BJ (cell line): ENCODE results near the gene ADARB1. TPM values are rescaled to one million over a fixed set of nuclear protein-coding genes. Genes with fewer than 3 reads are reported as not detected.

Experiments used
- CTCF ChIA-PET: fragments of 350-600 bp; formaldehyde crosslinking; extraction: SDS; loops from one replicate; lab custom pipeline; 2021; ENCODE audit warnings: antibody characterized with exemption, inconsistent platforms; lab: Yijun Ruan, JAX
- POLR2A ChIA-PET: fragments of 300-600 bp; sonication (Branson Sonifier 250); formaldehyde crosslinking; extraction: SDS; loops from one replicate; lab custom pipeline; 2021; ENCODE audit warnings: antibody characterized with exemption; lab: Charles Lee
- DNase-seq: peaks from one replicate; pipeline ENCODE4 v3.0.0-alpha.2; 2011; ENCODE audit warnings: low read depth
- H3K27me3 ChIP-seq: 2 replicates; pipeline ENCODE4 v1.6.0; 2011; ENCODE audit warnings: low read length; ENCODE audit not compliant: control insufficient read depth, insufficient read depth
- H3K36me3 ChIP-seq: 2 replicates; pipeline ENCODE4 v1.5.1; 2011; ENCODE audit warnings: low read length; ENCODE audit not compliant: control insufficient read depth, insufficient read depth
- H3K4me3 ChIP-seq: 2 replicates; pipeline ENCODE4 v1.5.1; 2011; ENCODE audit warnings: low read depth, mild to moderate bottlenecking, control low read depth, low read length
- polyA plus RNA-seq: library from polyadenylated mRNA; depleted of rRNA; stranded (reverse); fragments of >200 nt; gene quantifications from 2 replicates; pipeline ENCODE4 v1.2.3, GENCODE V29; 2011
- TF ChIP-seq, protein P1 (sequence below): IDR thresholded peaks from 2 replicates; pipeline ENCODE4 v1.5.1; 2011; ENCODE audit warnings: low read depth, mild to moderate bottlenecking, control low read depth, inconsistent platforms, low read length, moderate library complexity; ENCODE audit not compliant: insufficient read depth

ADARB1 gene
- polyA plus RNA-seq, 1 experiment, result 10.9 TPM

DNA sequence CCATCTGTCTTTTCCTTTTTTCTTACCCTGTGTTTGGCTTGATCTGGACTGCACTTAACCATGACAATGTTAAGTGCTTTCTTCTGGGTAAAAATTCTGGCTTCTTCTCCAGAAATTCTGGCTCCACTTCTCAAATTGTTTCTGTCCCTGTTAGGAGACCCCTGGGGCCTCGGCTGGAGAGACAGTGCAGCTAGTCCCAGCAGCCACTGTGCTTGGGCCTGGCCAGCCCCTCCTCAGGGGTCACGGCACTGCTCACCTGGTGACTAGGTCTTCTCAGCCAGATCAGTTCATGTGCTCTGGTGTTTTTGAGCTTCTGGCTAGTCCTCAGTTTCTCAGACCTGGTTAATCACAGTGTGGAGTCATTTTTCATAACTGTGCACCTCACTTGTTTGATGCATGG is 72.4 kb downstream of the ADARB1 start:
- Histone ChIP-seq H3K36me3 (peaks cover 4% of the 10 kb centered on the region; the same call in 1 of the 2 replicates), H3K27me3 (no peaks in the 10 kb centered on the region), H3K4me3 (no peak overlapping the region)
- DNase-seq, result no peak
- POLR2A ChIA-PET, result no interaction called here
- CTCF ChIA-PET, result interaction anchor here (0.8 to 3.2 kb wide), 2 partner anchors 9 to 39 kb away, joined by 3 to 19 read pairs; no protein-coding TSS in a partner anchor
- TF ChIP-seq, protein P1, sequence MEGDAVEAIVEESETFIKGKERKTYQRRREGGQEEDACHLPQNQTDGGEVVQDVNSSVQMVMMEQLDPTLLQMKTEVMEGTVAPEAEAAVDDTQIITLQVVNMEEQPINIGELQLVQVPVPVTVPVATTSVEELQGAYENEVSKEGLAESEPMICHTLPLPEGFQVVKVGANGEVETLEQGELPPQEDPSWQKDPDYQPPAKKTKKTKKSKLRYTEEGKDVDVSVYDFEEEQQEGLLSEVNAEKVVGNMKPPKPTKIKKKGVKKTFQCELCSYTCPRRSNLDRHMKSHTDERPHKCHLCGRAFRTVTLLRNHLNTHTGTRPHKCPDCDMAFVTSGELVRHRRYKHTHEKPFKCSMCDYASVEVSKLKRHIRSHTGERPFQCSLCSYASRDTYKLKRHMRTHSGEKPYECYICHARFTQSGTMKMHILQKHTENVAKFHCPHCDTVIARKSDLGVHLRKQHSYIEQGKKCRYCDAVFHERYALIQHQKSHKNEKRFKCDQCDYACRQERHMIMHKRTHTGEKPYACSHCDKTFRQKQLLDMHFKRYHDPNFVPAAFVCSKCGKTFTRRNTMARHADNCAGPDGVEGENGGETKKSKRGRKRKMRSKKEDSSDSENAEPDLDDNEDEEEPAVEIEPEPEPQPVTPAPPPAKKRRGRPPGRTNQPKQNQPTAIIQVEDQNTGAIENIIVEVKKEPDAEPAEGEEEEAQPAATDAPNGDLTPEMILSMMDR, result no peak

DNA sequence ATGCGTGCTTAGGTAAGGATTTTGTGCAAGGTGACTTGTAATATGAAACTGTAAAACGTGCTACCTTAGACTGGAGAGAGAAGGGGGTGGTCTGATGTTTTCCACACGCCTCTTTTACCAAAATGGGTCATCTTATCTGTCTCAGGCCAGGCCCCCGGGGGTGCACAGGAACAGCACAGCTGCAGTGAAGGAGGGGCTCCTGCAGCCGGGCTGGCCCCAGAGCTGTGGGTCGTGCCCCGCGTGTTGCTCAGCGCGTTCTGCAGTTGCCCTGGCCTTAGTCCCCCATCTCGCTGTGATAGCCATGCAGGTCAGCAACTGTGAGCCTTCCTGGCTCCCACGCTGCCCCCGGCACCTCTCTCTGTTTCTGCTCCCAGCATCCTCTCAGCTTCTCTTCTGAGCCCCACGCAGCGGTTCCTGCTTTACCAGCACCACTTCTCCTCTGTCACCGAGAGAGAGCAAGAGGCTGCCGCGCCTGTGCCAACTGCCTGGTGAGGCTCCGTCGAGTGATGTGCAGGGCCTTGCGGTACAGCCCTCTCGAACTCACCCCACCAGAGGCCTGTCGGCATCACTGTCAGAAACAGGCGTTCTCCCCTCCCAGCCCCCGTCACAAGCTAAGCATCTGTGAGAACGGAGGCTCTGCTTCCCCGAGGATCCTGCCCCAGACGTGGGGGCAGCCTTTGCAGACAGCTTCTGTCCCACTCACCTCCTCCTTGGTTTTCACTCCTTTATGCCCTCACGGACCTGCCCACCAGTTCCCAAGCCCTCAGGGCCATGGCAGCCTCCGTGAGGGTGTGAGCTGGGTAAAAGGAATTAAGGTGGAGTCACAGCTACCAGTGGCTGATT is 73.3 kb downstream of the ADARB1 start:
- TF ChIP-seq, protein P1, result no peak
- peaks cover 4% of the 10 kb centered on the region; the same call in 1 of the 2 replicates for H3K36me3 ChIP-seq
- ChIA-PET CTCF (interaction anchor here (1.5 to 3.2 kb wide), 2 partner anchors 7 to 10 kb away, joined by 10 to 19 read pairs; no protein-coding TSS in a partner anchor), POLR2A (no interaction called here)
- H3K27me3 ChIP-seq, result no peaks in the 10 kb centered on the region
- no peak overlapping the region for H3K4me3 ChIP-seq
- DNase-seq, result no peak

DNA sequence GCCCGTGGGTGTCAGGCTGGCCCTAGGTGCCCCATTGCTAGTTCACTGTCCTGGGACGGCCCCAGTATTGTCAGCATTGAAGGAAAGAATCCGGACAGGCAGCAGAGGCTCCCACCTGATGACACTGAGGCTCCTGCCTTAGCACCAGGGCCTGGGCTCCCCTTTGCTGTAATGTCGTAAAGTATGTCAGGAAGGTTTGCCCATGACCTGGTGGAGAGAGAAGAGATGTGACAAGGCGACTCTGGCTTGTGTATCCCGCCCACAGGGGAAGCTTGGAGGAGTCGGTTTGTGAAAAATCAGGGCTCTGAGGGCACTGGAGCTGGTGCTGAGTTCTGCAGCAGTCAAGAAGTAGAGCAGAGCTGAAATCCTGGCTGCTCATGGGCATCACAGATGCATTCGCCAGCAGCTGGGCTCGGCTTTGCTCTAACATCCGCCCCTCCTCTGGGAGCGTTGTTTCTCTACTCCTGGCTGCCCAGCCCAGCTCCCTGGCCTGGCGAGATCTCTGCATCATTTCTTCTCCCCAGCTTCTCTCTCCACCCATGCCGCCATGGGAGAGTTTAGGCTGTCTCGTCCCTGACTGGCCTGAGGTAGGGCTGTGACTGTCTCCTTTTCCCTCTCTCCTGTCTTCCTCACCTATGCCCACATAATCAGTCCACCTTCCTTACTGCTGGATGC is 74.1 kb downstream of the ADARB1 start:
- no peaks in the 10 kb centered on the region for H3K27me3 ChIP-seq
- peaks cover 4% of the 10 kb centered on the region; the same call in 1 of the 2 replicates for H3K36me3 ChIP-seq
- ChIA-PET POLR2A (no interaction called here), CTCF (interaction anchor here (1.5 to 3.2 kb wide), 2 partner anchors 8 to 11 kb away, joined by 10 to 19 read pairs; no protein-coding TSS in a partner anchor)
- TF ChIP-seq, protein P1, result no peak
- no peak for DNase-seq
- no peak overlapping the region for H3K4me3 ChIP-seq

DNA sequence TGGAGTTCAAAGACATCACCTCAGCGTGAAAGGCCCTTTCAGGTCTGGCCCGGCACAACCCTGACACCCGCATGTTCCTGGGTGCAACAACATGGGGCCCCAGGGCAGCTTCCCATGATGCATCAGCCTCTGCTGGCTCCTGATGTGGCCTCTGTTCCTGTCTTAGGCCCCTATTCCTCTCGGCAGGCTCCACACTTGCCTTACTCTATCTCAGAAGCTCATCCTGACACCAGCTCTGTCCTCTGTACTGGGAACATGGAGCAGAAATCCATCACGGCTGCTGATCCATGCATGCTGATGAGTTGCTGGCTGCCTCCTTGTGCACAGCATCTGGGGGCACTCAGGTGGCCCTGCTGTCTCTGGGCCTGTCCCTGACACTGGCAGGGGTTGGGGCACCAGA is 74.6 kb downstream of the ADARB1 start:
- Histone ChIP-seq H3K4me3 (no peak overlapping the region), H3K36me3 (peaks cover 4% of the 10 kb centered on the region; the same call in 1 of the 2 replicates), H3K27me3 (no peaks in the 10 kb centered on the region)
- no peak for DNase-seq
- CTCF ChIA-PET, result interaction anchor here (1.5 to 3.2 kb wide), 2 partner anchors 9 to 11 kb away, joined by 10 to 19 read pairs; no protein-coding TSS in a partner anchor
- POLR2A ChIA-PET, result no interaction called here
- TF ChIP-seq, protein P1, result no peak
